Fibroblast of skin of scalp (primary cell): ENCODE measurements around the gene IFNL3.
"Not testable (repeated sequence)": the region's sequence is repeated elsewhere in the genome, so short reads cannot be mapped to it uniquely, and the experiment has no call there.

Experiments used
- DNase-seq: peaks from one replicate; pipeline ENCODE4 v3.0.0-alpha.2; 2013

IFNL3 gene

GRCh38 chr19:39253374-39254149, 8.8 kb upstream of the IFNL3 start:
- no peak for DNase-seq

GRCh38 chr19:39252458-39252857, 7.7 kb upstream of the IFNL3 start:
- no peak for DNase-seq

DNA sequence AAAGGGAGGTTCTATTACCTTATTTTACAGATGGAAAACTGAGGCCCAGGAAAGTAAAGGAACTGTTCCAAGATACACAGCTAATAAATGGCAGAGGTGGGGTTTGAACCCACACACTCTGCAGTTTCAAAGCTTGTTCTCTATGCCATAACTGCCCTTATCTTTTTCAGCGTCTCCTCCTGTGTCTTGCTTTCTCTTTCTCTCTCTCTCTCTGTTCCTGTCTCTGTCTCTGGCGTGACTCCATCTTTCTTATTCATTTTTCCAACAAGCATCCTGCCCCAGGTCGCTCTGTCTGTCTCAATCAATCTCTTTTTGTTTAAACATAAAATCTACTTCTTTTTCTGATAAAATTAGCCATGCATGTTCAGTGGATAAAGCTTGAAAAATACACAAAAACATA, 7.0 kb upstream of the IFNL3 start:
- no peak for DNase-seq

GRCh38 chr19:39251081-39251480, 6.3 kb upstream of the IFNL3 start:
- DNase-seq, result no peak

DNA sequence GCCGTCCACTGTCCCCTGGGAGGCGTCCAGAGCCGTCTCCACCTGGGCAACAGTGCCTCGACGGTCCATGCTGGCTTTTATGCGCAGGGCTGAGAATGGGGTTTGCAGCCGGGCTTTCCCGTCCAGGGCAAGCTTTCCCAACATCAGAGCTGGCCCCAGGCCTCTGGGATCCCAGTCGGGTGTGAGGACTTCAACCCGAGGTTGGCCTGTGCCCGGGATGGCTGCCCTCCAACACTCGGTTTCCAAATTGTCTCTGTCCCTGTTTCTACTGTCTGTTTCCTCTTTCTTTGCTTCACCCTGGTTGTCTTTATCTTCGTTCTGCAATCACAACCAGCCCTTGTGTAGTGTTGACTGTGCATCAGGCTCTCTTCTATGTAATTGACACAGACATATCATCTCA, 4.0 kb upstream of the IFNL3 start, which contains the start of gene IFNL4:
TSS of gene IFNL4 (minus strand) at position 51 of the 400 bp plus-strand sequence.
- DNase-seq, result no peak

- DNase-seq, result peak; percentile 14
Measured at GRCh38 chr19:39247701-39248664, 3.2 kb upstream of the IFNL3 start.

- DNase-seq, result peak; percentile 14
Measured at GRCh38 chr19:39246951-39247669, 2.3 kb upstream of the IFNL3 start.

GRCh38 chr19:39245166-39245565, 360 bp upstream of the IFNL3 start:
- DNase-seq, result not testable (repeated sequence)

GRCh38 chr19:39243741-39244140, 1.1 kb downstream of the IFNL3 start:
- DNase-seq, result not testable (repeated sequence)

GRCh38 chr19:39240421-39240820, 4.4 kb downstream of the IFNL3 start:
- DNase-seq, result no peak

- no peak for DNase-seq
Measured at GRCh38 chr19:39238944-39239343, 5.9 kb downstream of the IFNL3 start.

GRCh38 chr19:39238209-39238608, 6.6 kb downstream of the IFNL3 start:
- DNase-seq, result no peak

DNA sequence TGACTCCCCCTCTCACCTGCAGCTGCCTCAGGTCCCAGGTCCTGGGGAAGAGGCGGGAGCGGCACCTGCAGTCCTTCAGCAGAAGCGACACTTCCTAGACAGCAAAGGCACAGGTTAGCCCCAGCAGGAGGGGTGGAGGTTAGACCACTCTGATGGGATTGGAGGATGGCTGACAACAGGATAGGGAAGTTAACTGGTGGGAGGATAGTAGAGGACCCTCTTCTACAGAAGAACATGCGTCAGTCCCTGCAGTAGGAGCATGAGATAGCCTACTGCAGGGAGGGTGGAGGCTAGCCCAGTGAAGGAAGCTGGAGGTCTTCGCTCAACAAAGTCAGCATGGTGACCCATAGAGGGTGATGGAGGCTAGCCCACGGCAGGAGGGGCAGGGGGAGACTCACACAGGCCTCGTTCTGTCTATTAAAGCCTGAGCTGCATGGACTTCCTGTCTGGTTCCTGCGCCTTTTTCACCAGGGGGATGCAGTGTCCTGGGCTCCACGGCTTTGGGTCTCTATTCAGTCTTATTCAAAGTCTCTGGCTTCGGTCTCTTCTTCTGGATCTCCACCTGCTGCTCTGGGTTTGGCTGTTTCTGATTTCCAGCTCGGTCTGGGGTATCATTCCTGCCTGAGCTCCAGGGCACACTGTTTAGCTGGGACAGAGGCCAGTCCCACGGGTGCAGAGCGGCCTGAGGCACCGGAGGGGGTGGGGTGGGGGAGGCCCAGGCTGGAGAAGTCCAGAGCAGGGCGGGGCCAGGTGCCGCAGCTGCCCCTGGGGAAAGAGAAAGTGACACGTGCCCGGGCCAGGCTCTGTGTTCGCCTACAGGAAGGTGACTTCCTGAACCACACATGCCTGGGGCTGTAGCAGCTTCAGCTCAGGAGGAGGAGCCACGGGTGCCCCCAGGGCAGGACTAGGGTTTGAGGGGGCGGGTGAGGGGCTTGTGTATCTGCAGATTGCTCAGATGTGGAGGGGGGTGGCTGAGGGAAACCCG, 7.3 kb downstream of the IFNL3 start:
- no peak for DNase-seq

DNA sequence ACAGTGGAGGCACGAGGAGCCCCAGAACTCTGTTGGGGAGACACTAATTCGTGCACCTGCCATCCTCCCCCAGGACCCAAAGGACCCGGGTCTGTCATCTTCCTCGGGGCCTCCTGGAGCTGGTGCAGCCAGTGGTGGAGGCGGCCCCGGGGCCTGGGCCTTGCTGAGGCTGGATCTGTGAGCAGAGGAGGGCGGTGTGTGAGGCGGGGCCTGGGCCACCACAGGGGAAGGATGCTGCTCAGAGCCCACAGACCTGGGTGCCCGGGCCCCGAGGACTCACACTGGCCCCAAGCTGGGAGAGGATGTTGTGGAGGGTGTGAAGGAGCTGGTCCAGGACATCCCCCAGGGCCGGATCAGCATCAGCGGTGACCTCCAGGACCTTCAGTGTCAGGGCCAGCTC, 8.3 kb downstream of the IFNL3 start:
- no peak for DNase-seq

DNA sequence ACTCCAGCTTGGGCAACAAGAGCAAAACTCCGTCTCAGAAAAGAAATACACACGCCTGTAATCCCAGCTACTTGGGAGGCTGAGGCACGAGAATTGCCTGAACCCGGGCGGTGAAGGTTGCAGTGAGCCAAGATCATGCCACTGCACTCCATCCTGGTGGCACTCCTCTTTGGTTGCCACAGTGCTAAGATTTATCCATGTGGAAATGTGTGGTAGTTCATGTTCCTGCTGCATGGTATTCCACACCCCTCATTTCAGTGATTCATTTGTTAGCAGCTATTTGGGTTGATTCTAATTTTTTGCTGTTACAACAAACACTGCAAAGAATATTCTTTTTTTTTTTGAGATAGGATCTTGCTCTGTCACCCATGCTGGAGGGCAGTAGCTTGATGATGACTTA, 12.1 kb downstream of the IFNL3 start:
- DNase-seq, result no peak

DNA sequence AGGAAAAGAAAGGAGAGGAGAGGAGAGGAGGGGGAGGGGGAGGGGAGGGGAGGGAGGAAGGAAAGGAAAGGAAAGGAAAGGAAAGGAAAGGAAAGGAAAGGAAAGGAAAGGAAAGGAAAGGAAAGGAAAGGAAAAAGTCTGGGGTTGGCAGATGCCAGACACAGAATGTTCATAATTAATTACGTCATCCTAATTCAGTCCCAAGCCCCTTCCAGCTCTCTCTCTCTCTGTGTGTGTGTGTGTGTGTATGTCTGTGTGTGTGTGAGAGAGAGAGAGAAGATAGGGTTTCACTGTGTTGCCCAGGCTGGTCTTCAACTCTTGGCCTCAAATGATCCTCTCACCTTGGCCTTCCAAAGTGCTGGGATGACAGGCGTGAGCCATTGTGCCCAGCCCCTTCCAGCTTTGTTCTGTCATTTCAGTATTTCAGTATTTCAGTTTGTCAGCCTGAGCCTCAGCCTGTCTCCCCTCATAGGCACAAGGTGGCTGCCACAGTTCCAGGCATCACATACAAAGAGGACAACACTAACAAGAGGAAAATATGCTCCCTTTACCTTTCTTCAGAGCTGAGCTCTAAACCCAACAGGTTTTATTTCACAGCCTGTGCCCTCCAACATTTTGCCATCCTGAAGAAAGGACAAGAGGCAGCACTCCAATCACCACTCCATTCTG, 14.6 kb downstream of the IFNL3 start:
- DNase-seq, result no peak

DNA sequence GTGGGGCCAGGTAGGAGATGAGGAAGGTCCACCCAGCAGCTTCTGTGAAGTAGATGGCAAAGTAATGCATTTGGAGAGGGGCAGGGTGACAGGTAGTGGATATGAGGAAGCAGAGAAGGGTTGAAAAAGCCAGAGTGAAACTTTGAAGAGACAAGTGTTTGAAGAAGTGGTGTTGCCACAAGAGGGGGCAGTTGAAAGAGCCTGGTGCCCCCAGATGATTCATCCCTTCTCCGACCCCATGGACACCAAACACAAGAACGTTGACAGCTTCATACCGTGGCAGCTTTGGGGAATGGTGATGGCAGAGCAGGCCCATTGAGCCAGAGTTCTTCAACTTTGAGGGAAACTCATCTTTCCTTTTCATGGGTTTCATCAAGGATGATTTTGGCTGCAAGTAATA, 19.9 kb downstream of the IFNL3 start:
- no peak for DNase-seq

- DNase-seq, result no peak
Measured at GRCh38 chr19:39223703-39224279, 21.0 kb downstream of the IFNL3 start.

DNA sequence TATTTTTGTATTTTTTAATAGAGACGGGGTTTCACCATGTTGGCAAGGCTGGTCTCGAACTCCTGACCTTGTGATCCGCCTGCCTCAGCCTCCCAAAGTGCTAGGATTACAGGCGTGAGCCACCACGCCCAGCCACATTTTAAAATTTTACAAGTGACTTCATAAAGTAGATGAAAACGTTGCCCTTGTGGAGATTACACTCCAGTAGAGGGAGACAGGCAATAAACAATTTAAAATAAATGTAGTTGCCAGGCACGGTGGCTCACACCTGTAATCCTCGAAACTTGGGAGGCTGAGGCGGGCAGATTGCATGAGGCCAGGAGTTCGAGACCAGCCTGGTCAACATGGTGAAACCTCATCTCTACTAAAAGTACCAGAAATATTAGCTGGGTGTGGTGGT, 25.7 kb downstream of the IFNL3 start:
- not testable (repeated sequence) for DNase-seq

DNA sequence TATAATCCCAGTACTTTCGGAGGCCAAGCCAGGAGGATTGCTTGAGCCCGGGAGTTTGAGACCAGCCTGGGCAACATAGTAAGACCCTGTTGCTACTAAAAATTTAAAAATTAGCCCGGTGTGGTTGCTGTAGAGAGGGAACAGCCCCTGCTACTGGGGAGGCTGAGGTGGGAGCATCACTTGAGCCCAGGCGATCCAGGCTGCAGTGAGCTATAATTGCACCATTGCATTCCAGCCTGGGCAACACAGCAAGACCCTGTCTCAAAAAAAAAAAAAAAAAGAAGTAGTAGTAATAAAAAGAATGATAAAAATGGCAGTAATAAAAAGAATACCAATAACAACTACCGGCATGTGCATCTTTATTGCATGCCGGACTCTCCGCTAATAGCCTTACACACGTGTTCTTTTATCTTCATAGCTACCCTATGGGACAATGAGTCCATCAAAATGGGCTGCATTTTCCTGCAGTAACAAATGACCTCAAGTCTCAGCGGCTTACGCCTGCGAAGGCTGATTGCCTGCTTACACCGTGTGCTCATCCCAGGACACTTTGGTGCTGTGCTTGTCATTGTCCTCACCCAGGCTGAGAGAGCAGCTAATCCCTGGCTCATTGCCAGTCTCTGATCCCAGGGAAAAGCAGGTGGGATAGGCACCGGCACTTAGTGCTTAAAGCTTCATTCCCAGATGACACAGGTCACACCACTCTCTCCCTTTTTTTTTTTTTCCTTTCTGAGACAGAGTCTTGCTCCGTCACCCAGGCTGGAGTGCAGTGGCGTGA, 26.4 kb downstream of the IFNL3 start:
- no peak for DNase-seq
